ENCODE measurements around the gene PIK3CB. TPM values are rescaled to one million over a fixed set of nuclear protein-coding genes. Genes with fewer than 3 reads are reported as not detected.

Gene PIK3CB
- polyA plus RNA-seq: 10 to 100 TPM; 16.2 to 57.1 (median 19.2) TPM
- long read RNA-seq, donor 1: 0 reads
- long read RNA-seq, donor 2, partial matches to known transcripts: 0 of 1 reads
- long read RNA-seq, donor 2, other reads (novel, unspliced or antisense): 0 of 1 reads
- long read RNA-seq, donor 3, partial matches to known transcripts: 18 of 19 reads
- long read RNA-seq, donor 3, other reads (novel, unspliced or antisense): 0 of 19 reads
- long read RNA-seq, donor 4: 0 reads
- long read RNA-seq, donor 5: 0 reads
- long read RNA-seq, donor 6, full-length matches to known transcripts: 1 of 1 reads
- long read RNA-seq, donor 6, partial matches to known transcripts: 0 of 1 reads
- long read RNA-seq, donor 6, other reads (novel, unspliced or antisense): 0 of 1 reads
- long read RNA-seq, donor 7: 0 reads
- long read RNA-seq, donor 8: 0 reads
- long read RNA-seq, donor 9: 0 reads
- long read RNA-seq, donor 10: 0 reads

- WGBS, 3 donors: 1 to 3% (median 1%) methylated on average over 31 to 88 of the region's 88 CpGs
These were observed at the start of gene PIK3CB for GRCh38 chr3:138834596-138835396. TSS of gene PIK3CB (minus strand) at chr3:138834928. CDS start at chr3:138759343, 75,585 bp downstream.

DNA sequence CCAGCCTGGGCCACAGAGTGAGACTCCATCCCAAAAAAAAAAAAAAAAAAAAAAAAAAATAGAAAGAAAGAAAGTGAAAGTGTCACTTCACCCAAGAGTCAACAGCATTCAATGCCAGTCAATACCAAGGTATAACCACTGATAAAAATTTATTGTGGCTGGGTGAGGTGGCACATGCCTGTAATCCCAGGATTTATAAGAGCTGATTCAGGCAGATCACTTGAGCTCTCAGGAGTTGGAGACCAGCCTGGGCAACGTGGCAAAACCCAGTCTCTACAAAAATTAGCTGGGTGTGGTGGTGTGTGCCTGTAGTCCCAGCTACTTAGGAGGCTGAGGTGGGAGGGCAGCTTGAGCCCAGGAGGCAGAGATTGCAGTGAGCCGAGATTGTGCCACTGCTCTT lies 46.5 kb upstream of the PIK3CB start:
- Histone ChIP-seq H3K27me3 (ENCODE audit: control insufficient read depth in 3 of 3, insufficient read depth in 3 of 3, low read length in 3 of 3) (no peaks in the 10 kb centered on the region), H3K9me3 (ENCODE audit: control insufficient read depth in 2 of 2, insufficient read depth in 1 of 2, low read depth in 1 of 2, low read length in 1 of 2) (no peaks in the 10 kb centered on the region), H3K4me3 (ENCODE audit: low read depth in 1 of 3, low read length in 3 of 3) (no peak overlapping the region), H3K36me3 (ENCODE audit: control insufficient read depth in 3 of 3, insufficient read depth in 2 of 3, low read depth in 1 of 3, low read length in 3 of 3) (no peaks in the 10 kb centered on the region), H3K4me1 (ENCODE audit: control insufficient read depth in 3 of 3, insufficient read depth in 2 of 3, low read depth in 1 of 3, low read length in 2 of 3) (peaks cover 0 to 11% (median 3%) of the 10 kb centered on the region in 3 donors), H3K27ac (ENCODE audit: low read depth in 1 of 3, low read length in 2 of 3) (peak overlapping the region in 2 of 3 donors; percentile 74 to 83)
- DNase-seq (peak in 1 of 2 donors; percentile 91), FAIRE-seq (no peak)
- 14 to 53% (median 16%) methylated on average over 2 of the region's 2 CpGs for WGBS, 3 donors

More at GRCh38 chr3:138834596-138835396, at the start of gene PIK3CB:
- Histone ChIP-seq H3K4me1 (ENCODE audit: control insufficient read depth in 3 of 3, insufficient read depth in 2 of 3, low read depth in 1 of 3, low read length in 2 of 3) (peaks cover 0 to 3% (median 0%) of the 10 kb centered on the region in 3 donors), H3K4me3 (ENCODE audit: low read depth in 1 of 3, low read length in 3 of 3) (peak within 1 kb of the TSS; percentile 89 to 98 (median 94)), H3K27me3 (ENCODE audit: control insufficient read depth in 3 of 3, insufficient read depth in 3 of 3, low read length in 3 of 3) (no peaks in the 10 kb centered on the region), H3K27ac (ENCODE audit: low read depth in 1 of 3, low read length in 2 of 3) (peak within 1 kb of the TSS; percentile 96 to 99 (median 98)), H3K36me3 (ENCODE audit: control insufficient read depth in 3 of 3, insufficient read depth in 2 of 3, low read depth in 1 of 3, low read length in 3 of 3) (peaks cover 0 to 11% (median 0%) of the 10 kb centered on the region in 3 donors), H3K9me3 (ENCODE audit: control insufficient read depth in 2 of 2, insufficient read depth in 1 of 2, low read depth in 1 of 2, low read length in 1 of 2) (peaks cover 0 to 5% of the 10 kb centered on the region in 2 donors)
- no peak for FAIRE-seq
- DNase-seq: peak; percentile 89 to 95

DNA sequence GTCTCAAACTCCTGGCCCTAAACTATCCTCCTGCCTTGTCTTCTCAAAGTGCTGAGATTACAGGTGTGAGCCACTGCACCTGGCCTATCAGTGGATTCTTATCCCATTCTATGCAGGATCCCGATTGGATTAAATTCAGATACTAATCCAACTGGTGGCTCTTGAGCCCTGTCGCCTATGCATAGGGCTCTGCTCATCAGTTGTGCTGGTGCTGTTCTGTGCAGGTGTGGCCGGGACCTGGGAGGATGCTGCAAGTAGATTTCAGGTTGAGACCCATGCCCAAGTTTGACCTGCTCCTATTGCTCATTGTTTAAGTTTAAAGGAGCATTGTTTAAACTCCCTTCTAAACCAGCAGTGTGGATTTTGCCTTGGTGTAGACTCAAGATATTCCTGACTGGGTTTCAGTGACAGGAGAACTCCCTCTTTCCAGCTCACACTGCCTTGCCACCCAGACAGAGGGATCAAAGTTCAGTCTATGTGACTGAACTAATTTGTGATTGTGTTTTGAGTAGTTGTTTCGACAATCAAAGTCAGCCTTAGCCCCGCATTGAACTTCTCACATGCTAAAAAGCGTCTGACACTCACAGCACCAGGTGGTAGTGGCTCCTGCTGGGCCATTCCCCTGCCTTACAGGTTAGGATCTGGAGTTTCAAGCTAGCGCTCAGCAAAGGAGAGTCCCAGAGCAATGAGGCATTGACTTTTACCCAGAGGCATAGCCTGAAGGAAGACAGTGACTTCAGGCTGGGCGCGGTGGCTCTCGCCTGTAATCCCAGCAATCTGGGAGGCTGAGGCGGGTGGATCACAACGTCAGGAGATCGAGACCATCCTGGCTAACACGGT lies 45.0 kb upstream of the PIK3CB start:
- peaks cover 0 to under 1% of the 10 kb centered on the region in 2 donors for H3K9me3 ChIP-seq (ENCODE audit: control insufficient read depth in 2 of 2, insufficient read depth in 1 of 2, low read depth in 1 of 2, low read length in 1 of 2)
- peak overlapping the region in 2 of 3 donors; percentile 84 to 92 for H3K27ac ChIP-seq (ENCODE audit: low read depth in 1 of 3, low read length in 2 of 3)
- H3K27me3 ChIP-seq (ENCODE audit: control insufficient read depth in 3 of 3, insufficient read depth in 3 of 3, low read length in 3 of 3): no peaks in the 10 kb centered on the region
- 37 to 60% (median 56%) methylated on average over 14 of the region's 14 CpGs for WGBS, 3 donors
- FAIRE-seq: no peak
- H3K36me3 ChIP-seq (ENCODE audit: control insufficient read depth in 3 of 3, insufficient read depth in 2 of 3, low read depth in 1 of 3, low read length in 3 of 3): no peaks in the 10 kb centered on the region
- peaks cover 0 to 14% (median 6%) of the 10 kb centered on the region in 3 donors for H3K4me1 ChIP-seq (ENCODE audit: control insufficient read depth in 3 of 3, insufficient read depth in 2 of 3, low read depth in 1 of 3, low read length in 2 of 3)
- peak; percentile 78 to 81 for DNase-seq
- no peak overlapping the region for H3K4me3 ChIP-seq (ENCODE audit: low read depth in 1 of 3, low read length in 3 of 3)

DNA sequence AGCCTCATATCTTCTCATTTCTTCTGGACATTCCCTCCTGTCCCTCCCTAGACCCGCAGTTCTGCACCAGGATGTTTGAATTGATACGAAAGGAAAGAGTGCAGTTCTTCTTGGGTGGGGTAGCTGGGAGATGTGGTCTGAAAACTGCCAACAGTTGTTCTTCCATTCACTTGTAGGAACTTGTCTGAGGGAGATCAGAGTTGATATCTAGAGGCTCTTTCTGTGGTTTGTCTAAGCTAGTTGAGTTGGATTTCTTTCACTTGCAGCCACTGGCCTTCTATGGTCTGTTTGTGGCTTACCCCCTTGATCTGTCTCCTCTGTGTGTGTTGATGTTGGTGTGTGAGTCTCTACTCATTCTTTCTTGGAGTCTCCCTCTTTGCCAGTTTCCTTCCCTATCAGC lies 42.5 kb upstream of the PIK3CB start:
- Histone ChIP-seq H3K36me3 (ENCODE audit: control insufficient read depth in 3 of 3, insufficient read depth in 2 of 3, low read depth in 1 of 3, low read length in 3 of 3) (no peaks in the 10 kb centered on the region), H3K9me3 (ENCODE audit: control insufficient read depth in 2 of 2, insufficient read depth in 1 of 2, low read depth in 1 of 2, low read length in 1 of 2) (peaks cover 0 to 6% of the 10 kb centered on the region in 2 donors), H3K4me3 (ENCODE audit: low read depth in 1 of 3, low read length in 3 of 3) (no peak overlapping the region), H3K27me3 (ENCODE audit: control insufficient read depth in 3 of 3, insufficient read depth in 3 of 3, low read length in 3 of 3) (no peaks in the 10 kb centered on the region), H3K4me1 (ENCODE audit: control insufficient read depth in 3 of 3, insufficient read depth in 2 of 3, low read depth in 1 of 3, low read length in 2 of 3) (peaks cover 0 to 14% (median 6%) of the 10 kb centered on the region in 3 donors), H3K27ac (ENCODE audit: low read depth in 1 of 3, low read length in 2 of 3) (no peak overlapping the region)
- FAIRE-seq (no peak), DNase-seq (no peak)
- WGBS, 3 donors: 88 to 94% (median 91%) methylated on average over 2 of the region's 2 CpGs

GRCh38 chr3:138875754-138876664 lies 41.3 kb upstream of the PIK3CB start:
- WGBS, 3 donors: 54 to 74% (median 63%) methylated on average over 12 of the region's 12 CpGs
- peak; percentile 60 to 87 for DNase-seq
- no peak for FAIRE-seq

DNA sequence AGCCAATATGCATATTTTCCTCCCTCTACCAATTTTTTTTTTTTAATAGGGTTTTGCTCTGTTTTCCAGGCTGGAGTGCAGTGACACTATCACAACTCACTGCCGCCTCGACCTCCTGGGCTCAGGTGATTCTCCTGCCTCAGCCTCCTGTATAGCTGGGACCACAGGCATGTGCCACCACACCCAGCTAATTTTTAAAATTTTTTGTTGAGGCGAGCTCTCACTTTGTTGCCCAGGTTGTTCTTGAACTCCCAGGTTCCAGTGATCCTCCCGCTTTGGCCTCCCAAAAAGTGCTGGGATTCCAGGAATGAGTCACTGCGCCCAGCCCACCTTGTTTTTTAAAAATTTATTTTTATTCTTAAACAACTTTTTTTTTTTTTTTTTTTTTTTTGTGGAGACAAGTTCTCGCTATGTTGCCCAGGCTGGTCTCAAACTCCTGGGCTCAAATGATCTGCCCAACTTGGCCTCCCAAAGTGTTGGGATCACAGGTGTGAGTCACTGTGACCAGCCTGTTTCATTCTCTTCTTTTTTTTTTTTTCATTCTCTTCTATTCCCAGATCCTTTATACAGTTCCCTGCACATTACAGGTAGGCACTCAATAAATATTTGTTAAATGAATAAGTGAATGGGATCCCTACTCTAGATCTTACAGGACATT lies 40.5 kb upstream of the PIK3CB start:
- H3K27me3 ChIP-seq (ENCODE audit: control insufficient read depth in 3 of 3, insufficient read depth in 3 of 3, low read length in 3 of 3): no peaks in the 10 kb centered on the region
- peak overlapping the region; percentile 29 to 83 (median 75) for H3K27ac ChIP-seq (ENCODE audit: low read depth in 1 of 3, low read length in 2 of 3)
- DNase-seq: no peak
- no peaks in the 10 kb centered on the region for H3K36me3 ChIP-seq (ENCODE audit: control insufficient read depth in 3 of 3, insufficient read depth in 2 of 3, low read depth in 1 of 3, low read length in 3 of 3)
- H3K4me1 ChIP-seq (ENCODE audit: control insufficient read depth in 3 of 3, insufficient read depth in 2 of 3, low read depth in 1 of 3, low read length in 2 of 3): peaks cover 0 to 14% (median 6%) of the 10 kb centered on the region in 3 donors
- H3K9me3 ChIP-seq (ENCODE audit: control insufficient read depth in 2 of 2, insufficient read depth in 1 of 2, low read depth in 1 of 2, low read length in 1 of 2): peaks cover 0 to 6% of the 10 kb centered on the region in 2 donors
- no peak for FAIRE-seq
- WGBS, 3 donors: 92 to 98% (median 96%) methylated on average over 6 of the region's 6 CpGs
- no peak overlapping the region for H3K4me3 ChIP-seq (ENCODE audit: low read depth in 1 of 3, low read length in 3 of 3)

More at GRCh38 chr3:138875754-138876664, 41.3 kb upstream of the PIK3CB start:
- Histone ChIP-seq H3K36me3 (ENCODE audit: control insufficient read depth in 3 of 3, insufficient read depth in 2 of 3, low read depth in 1 of 3, low read length in 3 of 3) (no peaks in the 10 kb centered on the region), H3K4me3 (ENCODE audit: low read depth in 1 of 3, low read length in 3 of 3) (no peak overlapping the region), H3K27me3 (ENCODE audit: control insufficient read depth in 3 of 3, insufficient read depth in 3 of 3, low read length in 3 of 3) (no peaks in the 10 kb centered on the region), H3K4me1 (ENCODE audit: control insufficient read depth in 3 of 3, insufficient read depth in 2 of 3, low read depth in 1 of 3, low read length in 2 of 3) (peaks cover 0 to 14% (median 6%) of the 10 kb centered on the region in 3 donors), H3K9me3 (ENCODE audit: control insufficient read depth in 2 of 2, insufficient read depth in 1 of 2, low read depth in 1 of 2, low read length in 1 of 2) (peaks cover 0 to 6% of the 10 kb centered on the region in 2 donors), H3K27ac (ENCODE audit: low read depth in 1 of 3, low read length in 2 of 3) (peak overlapping the region; percentile 29 to 83 (median 75))
